ENCODE data around the gene CRADD.

DNA sequence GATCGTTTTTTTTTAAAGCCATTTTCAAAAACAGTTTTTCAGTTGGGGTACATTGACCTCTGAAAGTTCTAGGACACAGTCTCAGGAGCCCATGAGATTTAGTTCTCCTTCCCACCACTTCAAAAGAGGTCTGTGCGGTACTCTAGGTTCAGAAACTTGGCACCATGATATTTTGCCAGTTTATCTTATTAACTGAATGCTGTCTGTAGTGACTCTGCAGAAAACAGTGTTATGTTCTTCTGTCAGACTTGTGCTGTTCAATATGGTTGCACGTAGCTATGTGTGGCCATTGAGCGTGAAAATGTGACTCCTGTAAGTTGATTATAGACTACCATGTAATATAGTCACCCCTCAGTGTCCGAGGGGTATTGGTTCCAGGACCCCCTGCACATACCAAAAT, 35.9 kb downstream of the CRADD start:
- TF ChIP-seq CTCF (IDR thresholded peaks at IDR 0.05) (no peak), EZH2 (IDR thresholded peaks at IDR 0.05; ENCODE audit: borderline replicate concordance, insufficient read depth, low read depth, low read length, poor library complexity, severe bottlenecking) (no peak)
